H9 (cell line): ENCODE data around the gene CETN1. TPM values are rescaled to one million over a fixed set of nuclear protein-coding genes. Genes with fewer than 3 reads are reported as not detected.

Experiments
- DNase-seq: peaks from one replicate; pipeline ENCODE4 v3.0.0-alpha.2; 2017
- H2AFZ ChIP-seq: one replicate; pipeline ENCODE4 v1.6.1; 2013; ENCODE audit warnings: mild to moderate bottlenecking, low read length, control low read depth, moderate library complexity
- H2AK5ac ChIP-seq: 2 replicates; pipeline ENCODE4 v1.6.1; 2013; ENCODE audit warnings: low read length, control low read depth, mixed read lengths; ENCODE audit not compliant: insufficient read length
- H2BK120ac ChIP-seq: one replicate; pipeline ENCODE4 v1.6.1; 2013; ENCODE audit warnings: low read depth, mild to moderate bottlenecking, low read length, control low read depth, inconsistent platforms; ENCODE audit not compliant: poor library complexity, severe bottlenecking
- H2BK12ac ChIP-seq: 2 replicates; pipeline ENCODE4 v1.6.1; 2013; ENCODE audit warnings: low read length, control low read depth, mixed read lengths, low read depth; ENCODE audit not compliant: insufficient read length
- H2BK15ac ChIP-seq: 2 replicates; pipeline ENCODE4 v1.6.1; 2013; ENCODE audit warnings: low read depth, low read length, control low read depth
- H2BK20ac ChIP-seq: one replicate; pipeline ENCODE4 v1.6.1; 2013; ENCODE audit warnings: low read depth, mild to moderate bottlenecking, low read length, control low read depth, inconsistent platforms; ENCODE audit not compliant: poor library complexity, severe bottlenecking
- H2BK5ac ChIP-seq: 2 replicates; pipeline ENCODE4 v1.6.1; 2013; ENCODE audit warnings: low read length, control low read depth, mixed read lengths; ENCODE audit not compliant: insufficient read length
- H3K14ac ChIP-seq: 2 replicates; pipeline ENCODE4 v1.6.1; 2013; ENCODE audit warnings: low read length, control low read depth; ENCODE audit not compliant: insufficient read depth
- H3K18ac ChIP-seq: 2 replicates; pipeline ENCODE4 v1.6.1; 2013; ENCODE audit warnings: low read depth, mild to moderate bottlenecking, mixed read lengths, low read length, control low read depth; ENCODE audit not compliant: insufficient read length
- H3K23ac ChIP-seq: 2 replicates; pipeline ENCODE4 v1.6.1; 2013; ENCODE audit warnings: low read length, control low read depth, mixed read lengths, low read depth; ENCODE audit not compliant: insufficient read length
- H3K23me2 ChIP-seq: 2 replicates; pipeline ENCODE4 v1.6.1; 2013; ENCODE audit warnings: low read depth, mild to moderate bottlenecking, mixed read lengths, low read length, control low read depth; ENCODE audit not compliant: insufficient read length, poor library complexity, severe bottlenecking
- H3K27ac ChIP-seq: 2 replicates; pipeline ENCODE4 v1.5.1; 2013; ENCODE audit warnings: low read length, control low read depth, mixed read lengths, low read depth; ENCODE audit not compliant: insufficient read length
- H3K27me3 ChIP-seq: 2 replicates; pipeline ENCODE4 v1.6.1; 2013; ENCODE audit warnings: low read length, control low read depth, inconsistent platforms; ENCODE audit not compliant: insufficient read depth
- H3K4ac ChIP-seq: 2 replicates; pipeline ENCODE4 v1.6.1; 2013; ENCODE audit warnings: low read depth, mild to moderate bottlenecking, control low read depth, inconsistent platforms, low read length, moderate library complexity
- H3K4me1 ChIP-seq: 2 replicates; pipeline ENCODE4 v1.6.1; 2013; ENCODE audit warnings: low read length, control low read depth, inconsistent platforms; ENCODE audit not compliant: insufficient read depth
- H3K4me2 ChIP-seq: 2 replicates; pipeline ENCODE4 v1.6.1; 2013; ENCODE audit warnings: low read length, control low read depth, mixed read lengths; ENCODE audit not compliant: insufficient read length, insufficient read depth
- H3K56ac ChIP-seq: 2 replicates; pipeline ENCODE4 v1.6.1; 2013; ENCODE audit warnings: low read depth, mild to moderate bottlenecking, mixed read lengths, low read length, control low read depth; ENCODE audit not compliant: insufficient read length
- H3K79me1 ChIP-seq: 2 replicates; pipeline ENCODE4 v1.6.1; 2013; ENCODE audit warnings: low read depth, mild to moderate bottlenecking, moderate library complexity, low read length, control low read depth, inconsistent platforms; ENCODE audit not compliant: insufficient read depth, poor library complexity, severe bottlenecking
- H3K79me2 ChIP-seq: 2 replicates; pipeline ENCODE4 v1.6.1; 2013; ENCODE audit warnings: low read length, control low read depth, inconsistent platforms; ENCODE audit not compliant: insufficient read depth
- H3K9ac ChIP-seq: 2 replicates; pipeline ENCODE4 v1.6.1; 2013; ENCODE audit warnings: low read length, control low read depth, mixed read lengths; ENCODE audit not compliant: insufficient read length; ENCODE audit errors: extremely low read depth
- H3K9me3 ChIP-seq: one replicate; pipeline ENCODE4 v1.6.1; 2013; ENCODE audit warnings: low read depth, low read length, inconsistent platforms; ENCODE audit not compliant: control insufficient read depth
- H3T11ph ChIP-seq: one replicate; pipeline ENCODE4 v1.6.1; 2013; ENCODE audit warnings: mild to moderate bottlenecking, low read length, control low read depth, inconsistent platforms
- H4K20me1 ChIP-seq: one replicate; pipeline ENCODE4 v1.6.1; 2013; ENCODE audit not compliant: control insufficient read depth, insufficient read length, insufficient read depth
- H4K5ac ChIP-seq: 2 replicates; pipeline ENCODE4 v1.6.1; 2013; ENCODE audit warnings: low read depth, mild to moderate bottlenecking, mixed read lengths, low read length, control low read depth; ENCODE audit not compliant: insufficient read length
- H4K8ac ChIP-seq: replicated peaks from 2 replicates; pipeline ENCODE4 v1.6.1; 2013; ENCODE audit warnings: low read length, control low read depth, mixed read lengths, low read depth; ENCODE audit not compliant: insufficient read length
- H4K91ac ChIP-seq: 2 replicates; pipeline ENCODE4 v1.6.1; 2013; ENCODE audit warnings: low read depth, mild to moderate bottlenecking, moderate library complexity, mixed read lengths, low read length, control low read depth; ENCODE audit not compliant: insufficient read length
- H3K27ac Mint-ChIP-seq, 3 experiments: 2 replicates in 2 of 3; 3 replicates in 1 of 3; pipeline ENCODE4 v1.8.0; 2020 to 2021; ENCODE audit warnings: mixed read lengths in 3 of 3, mild to moderate bottlenecking in 1 of 3, moderate library complexity in 1 of 3
- H3K27me3 Mint-ChIP-seq: 2 replicates; pipeline ENCODE4 v1.8.0; 2021; ENCODE audit warnings: low read depth, mild to moderate bottlenecking, moderate library complexity, mixed read lengths
- H3K36me3 Mint-ChIP-seq, 3 experiments: 2 replicates in 2 of 3; 3 replicates in 1 of 3; pipeline ENCODE4 v1.8.0; 2020 to 2021; ENCODE audit warnings: low read depth in 3 of 3, mixed read lengths in 3 of 3; ENCODE audit not compliant: insufficient read depth in 1 of 3
- H3K4me1 Mint-ChIP-seq, 2 experiments: 2 replicates each; pipeline ENCODE4 v1.8.0; 2020; ENCODE audit warnings: mixed read lengths in 2 of 2
- H3K4me3 Mint-ChIP-seq, 2 experiments: 2 replicates in 1 of 2; 3 replicates in 1 of 2; pipeline ENCODE4 v1.8.0; 2020 to 2021; ENCODE audit warnings: mild to moderate bottlenecking in 2 of 2, mixed read lengths in 2 of 2, moderate library complexity in 1 of 2
- H3K9me3 Mint-ChIP-seq, 2 experiments: 2 replicates in 1 of 2; 3 replicates in 1 of 2; pipeline ENCODE4 v1.8.0; 2020; ENCODE audit warnings: mild to moderate bottlenecking in 2 of 2, mixed read lengths in 2 of 2, moderate library complexity in 1 of 2
- CTCF ChIP-seq: fragments of 200-600 bp; sonication (generic); conservative IDR thresholded peaks from 3 replicates; pipeline ENCODE4 v1.8.0; 2021; ENCODE audit warnings: antibody characterized with exemption, mild to moderate bottlenecking
- WGBS: extraction: QIAGEN DNeasy Blood & Tissue Kit; methylation state at CpG from one replicate; pipeline ENCODE4 v1.1.7; 2013; ENCODE audit warnings: missing lambda C conversion rate, low lambda C conversion rate, mixed read lengths; ENCODE audit not compliant: insufficient read length; ENCODE audit errors: extremely low coverage; 5-methylcytosine and 5-hydroxymethylcytosine counted together
- total RNA-seq: library from RNA; stranded (reverse); gene quantifications from 2 replicates; pipeline ENCODE4 v1.2.1, GENCODE V29; 2021

CETN1 gene
- total RNA-seq, 1 experiment from 2014 or later, result not detected

GRCh38 chr18:565562-566061, 14.6 kb upstream of the CETN1 start:
- H2AFZ ChIP-seq, result no peak overlapping the region
- H2BK15ac ChIP-seq, result no peak overlapping the region
- Mint-ChIP-seq H3K9me3 (peaks cover 7 to 10% of the 10 kb centered on the region in 2 experiments; a peak in 3 of 5 replicates), H3K4me1 (peaks cover 4 to 7% of the 10 kb centered on the region in 2 experiments; a peak in 3 of 4 replicates), H3K27ac (peak overlapping the region in 1 of 3 experiments; percentile 45; a peak in 2 of 7 replicates), H3K36me3 (peaks cover 0 to 4% (median 0%) of the 10 kb centered on the region in 3 experiments; a peak in 2 of 7 replicates), H3K4me3 (no peak overlapping the region), H3K27me3 (peaks cover 5% of the 10 kb centered on the region; the same call in 1 of the 2 replicates)
- no peaks in the 10 kb centered on the region for H3K27me3 ChIP-seq
- H3K27ac ChIP-seq, result no peak overlapping the region
- no peak overlapping the region for H3T11ph ChIP-seq
- H3K9me3 ChIP-seq, result no peaks in the 10 kb centered on the region
- H2BK5ac ChIP-seq, result no peak overlapping the region
- no peak overlapping the region for H4K5ac ChIP-seq
- TF ChIP-seq CTCF, result no peak
- H3K18ac ChIP-seq, result no peak overlapping the region
- H2BK20ac ChIP-seq, result no peak overlapping the region
- no peaks in the 10 kb centered on the region for H3K23me2 ChIP-seq
- H3K4ac ChIP-seq, result no peak overlapping the region
- no CpG with 5 or more reads among the region's 7 CpGs for WGBS
- H3K9ac ChIP-seq, result no peak overlapping the region
- no peak overlapping the region for H2AK5ac ChIP-seq
- H3K4me2 ChIP-seq, result no peak overlapping the region
- no peak overlapping the region for H3K23ac ChIP-seq
- H3K79me1 ChIP-seq, result no peaks in the 10 kb centered on the region
- H3K14ac ChIP-seq, result no peak overlapping the region; the same call in 1 of the 2 replicates
- no peak overlapping the region for H2BK12ac ChIP-seq
- no peak overlapping the region for H4K91ac ChIP-seq
- no peak overlapping the region for H2BK120ac ChIP-seq
- H3K56ac ChIP-seq, result no peak overlapping the region
- H4K20me1 ChIP-seq, result no peaks in the 10 kb centered on the region
- H3K79me2 ChIP-seq, result no peaks in the 10 kb centered on the region
- no peak for DNase-seq
- no peak overlapping the region for H4K8ac ChIP-seq
- H3K4me1 ChIP-seq, result no peaks in the 10 kb centered on the region
